H9 (cell line): ENCODE data around the gene POLE2. TPM values are rescaled to one million over a fixed set of nuclear protein-coding genes. Genes with fewer than 3 reads are reported as not detected.
"Not testable (repeated sequence)": the region's sequence is repeated elsewhere in the genome, so short reads cannot be mapped to it uniquely, and the experiment has no call there.

Experiments used
- DNase-seq: peaks from one replicate; pipeline ENCODE4 v3.0.0-alpha.2; 2017
- H2AFZ ChIP-seq: one replicate; pipeline ENCODE4 v1.6.1; 2013; ENCODE audit warnings: mild to moderate bottlenecking, low read length, control low read depth, moderate library complexity
- H2AK5ac ChIP-seq: 2 replicates; pipeline ENCODE4 v1.6.1; 2013; ENCODE audit warnings: low read length, control low read depth, mixed read lengths; ENCODE audit not compliant: insufficient read length
- H2BK120ac ChIP-seq: one replicate; pipeline ENCODE4 v1.6.1; 2013; ENCODE audit warnings: low read depth, mild to moderate bottlenecking, low read length, control low read depth, inconsistent platforms; ENCODE audit not compliant: poor library complexity, severe bottlenecking
- H2BK12ac ChIP-seq: 2 replicates; pipeline ENCODE4 v1.6.1; 2013; ENCODE audit warnings: low read length, control low read depth, mixed read lengths, low read depth; ENCODE audit not compliant: insufficient read length
- H2BK15ac ChIP-seq: 2 replicates; pipeline ENCODE4 v1.6.1; 2013; ENCODE audit warnings: low read depth, low read length, control low read depth
- H2BK20ac ChIP-seq: one replicate; pipeline ENCODE4 v1.6.1; 2013; ENCODE audit warnings: low read depth, mild to moderate bottlenecking, low read length, control low read depth, inconsistent platforms; ENCODE audit not compliant: poor library complexity, severe bottlenecking
- H2BK5ac ChIP-seq: 2 replicates; pipeline ENCODE4 v1.6.1; 2013; ENCODE audit warnings: low read length, control low read depth, mixed read lengths; ENCODE audit not compliant: insufficient read length
- H3K14ac ChIP-seq: 2 replicates; pipeline ENCODE4 v1.6.1; 2013; ENCODE audit warnings: low read length, control low read depth; ENCODE audit not compliant: insufficient read depth
- H3K18ac ChIP-seq: 2 replicates; pipeline ENCODE4 v1.6.1; 2013; ENCODE audit warnings: low read depth, mild to moderate bottlenecking, mixed read lengths, low read length, control low read depth; ENCODE audit not compliant: insufficient read length
- H3K23ac ChIP-seq: 2 replicates; pipeline ENCODE4 v1.6.1; 2013; ENCODE audit warnings: low read length, control low read depth, mixed read lengths, low read depth; ENCODE audit not compliant: insufficient read length
- H3K23me2 ChIP-seq: 2 replicates; pipeline ENCODE4 v1.6.1; 2013; ENCODE audit warnings: low read depth, mild to moderate bottlenecking, mixed read lengths, low read length, control low read depth; ENCODE audit not compliant: insufficient read length, poor library complexity, severe bottlenecking
- H3K27ac ChIP-seq: 2 replicates; pipeline ENCODE4 v1.5.1; 2013; ENCODE audit warnings: low read length, control low read depth, mixed read lengths, low read depth; ENCODE audit not compliant: insufficient read length
- H3K27me3 ChIP-seq: 2 replicates; pipeline ENCODE4 v1.6.1; 2013; ENCODE audit warnings: low read length, control low read depth, inconsistent platforms; ENCODE audit not compliant: insufficient read depth
- H3K4ac ChIP-seq: 2 replicates; pipeline ENCODE4 v1.6.1; 2013; ENCODE audit warnings: low read depth, mild to moderate bottlenecking, control low read depth, inconsistent platforms, low read length, moderate library complexity
- H3K4me1 ChIP-seq: 2 replicates; pipeline ENCODE4 v1.6.1; 2013; ENCODE audit warnings: low read length, control low read depth, inconsistent platforms; ENCODE audit not compliant: insufficient read depth
- H3K4me2 ChIP-seq: 2 replicates; pipeline ENCODE4 v1.6.1; 2013; ENCODE audit warnings: low read length, control low read depth, mixed read lengths; ENCODE audit not compliant: insufficient read length, insufficient read depth
- H3K56ac ChIP-seq: 2 replicates; pipeline ENCODE4 v1.6.1; 2013; ENCODE audit warnings: low read depth, mild to moderate bottlenecking, mixed read lengths, low read length, control low read depth; ENCODE audit not compliant: insufficient read length
- H3K79me1 ChIP-seq: 2 replicates; pipeline ENCODE4 v1.6.1; 2013; ENCODE audit warnings: low read depth, mild to moderate bottlenecking, moderate library complexity, low read length, control low read depth, inconsistent platforms; ENCODE audit not compliant: insufficient read depth, poor library complexity, severe bottlenecking
- H3K79me2 ChIP-seq: 2 replicates; pipeline ENCODE4 v1.6.1; 2013; ENCODE audit warnings: low read length, control low read depth, inconsistent platforms; ENCODE audit not compliant: insufficient read depth
- H3K9ac ChIP-seq: 2 replicates; pipeline ENCODE4 v1.6.1; 2013; ENCODE audit warnings: low read length, control low read depth, mixed read lengths; ENCODE audit not compliant: insufficient read length; ENCODE audit errors: extremely low read depth
- H3K9me3 ChIP-seq: one replicate; pipeline ENCODE4 v1.6.1; 2013; ENCODE audit warnings: low read depth, low read length, inconsistent platforms; ENCODE audit not compliant: control insufficient read depth
- H3T11ph ChIP-seq: one replicate; pipeline ENCODE4 v1.6.1; 2013; ENCODE audit warnings: mild to moderate bottlenecking, low read length, control low read depth, inconsistent platforms
- H4K20me1 ChIP-seq: one replicate; pipeline ENCODE4 v1.6.1; 2013; ENCODE audit not compliant: control insufficient read depth, insufficient read length, insufficient read depth
- H4K5ac ChIP-seq: 2 replicates; pipeline ENCODE4 v1.6.1; 2013; ENCODE audit warnings: low read depth, mild to moderate bottlenecking, mixed read lengths, low read length, control low read depth; ENCODE audit not compliant: insufficient read length
- H4K8ac ChIP-seq: replicated peaks from 2 replicates; pipeline ENCODE4 v1.6.1; 2013; ENCODE audit warnings: low read length, control low read depth, mixed read lengths, low read depth; ENCODE audit not compliant: insufficient read length
- H4K91ac ChIP-seq: 2 replicates; pipeline ENCODE4 v1.6.1; 2013; ENCODE audit warnings: low read depth, mild to moderate bottlenecking, moderate library complexity, mixed read lengths, low read length, control low read depth; ENCODE audit not compliant: insufficient read length
- H3K27ac Mint-ChIP-seq, 3 experiments: 2 replicates in 2 of 3; 3 replicates in 1 of 3; pipeline ENCODE4 v1.8.0; 2020 to 2021; ENCODE audit warnings: mixed read lengths in 3 of 3, mild to moderate bottlenecking in 1 of 3, moderate library complexity in 1 of 3
- H3K27me3 Mint-ChIP-seq: 2 replicates; pipeline ENCODE4 v1.8.0; 2021; ENCODE audit warnings: low read depth, mild to moderate bottlenecking, moderate library complexity, mixed read lengths
- H3K36me3 Mint-ChIP-seq, 3 experiments: 2 replicates in 2 of 3; 3 replicates in 1 of 3; pipeline ENCODE4 v1.8.0; 2020 to 2021; ENCODE audit warnings: low read depth in 3 of 3, mixed read lengths in 3 of 3; ENCODE audit not compliant: insufficient read depth in 1 of 3
- H3K4me1 Mint-ChIP-seq, 2 experiments: 2 replicates each; pipeline ENCODE4 v1.8.0; 2020; ENCODE audit warnings: mixed read lengths in 2 of 2
- H3K4me3 Mint-ChIP-seq, 2 experiments: 2 replicates in 1 of 2; 3 replicates in 1 of 2; pipeline ENCODE4 v1.8.0; 2020 to 2021; ENCODE audit warnings: mild to moderate bottlenecking in 2 of 2, mixed read lengths in 2 of 2, moderate library complexity in 1 of 2
- H3K9me3 Mint-ChIP-seq, 2 experiments: 2 replicates in 1 of 2; 3 replicates in 1 of 2; pipeline ENCODE4 v1.8.0; 2020; ENCODE audit warnings: mild to moderate bottlenecking in 2 of 2, mixed read lengths in 2 of 2, moderate library complexity in 1 of 2
- CTCF ChIP-seq: fragments of 200-600 bp; sonication (generic); conservative IDR thresholded peaks from 3 replicates; pipeline ENCODE4 v1.8.0; 2021; ENCODE audit warnings: antibody characterized with exemption, mild to moderate bottlenecking
- WGBS: extraction: QIAGEN DNeasy Blood & Tissue Kit; methylation state at CpG from one replicate; pipeline ENCODE4 v1.1.7; 2013; ENCODE audit warnings: missing lambda C conversion rate, low lambda C conversion rate, mixed read lengths; ENCODE audit not compliant: insufficient read length; ENCODE audit errors: extremely low coverage; 5-methylcytosine and 5-hydroxymethylcytosine counted together
- total RNA-seq: library from RNA; stranded (reverse); gene quantifications from 2 replicates; pipeline ENCODE4 v1.2.1, GENCODE V29; 2021

POLE2 gene
- total RNA-seq, 1 experiment from 2014 or later: 25.7 TPM

GRCh38 chr14:49659526-49660455, 28.2 kb downstream of the POLE2 start:
- no peak for TF ChIP-seq CTCF
- Mint-ChIP-seq H3K4me1 (no peaks in the 10 kb centered on the region), H3K36me3 (peaks cover 0 to 19% (median 5%) of the 10 kb centered on the region in 3 experiments; a peak in 3 of 7 replicates), H3K27me3 (no peaks in the 10 kb centered on the region), H3K4me3 (no peak overlapping the region), H3K9me3 (no peaks in the 10 kb centered on the region), H3K27ac (no peak overlapping the region; a peak in 1 of 7 replicates)
- Histone ChIP-seq H3K23ac (no peak overlapping the region), H2BK12ac (no peak overlapping the region), H2BK20ac (no peak overlapping the region), H3T11ph (no peak overlapping the region), H2BK15ac (no peak overlapping the region), H3K9me3 (no peaks in the 10 kb centered on the region), H3K4me2 (no peak overlapping the region), H3K4ac (no peak overlapping the region), H3K27ac (no peak overlapping the region), H3K18ac (no peak overlapping the region), H4K5ac (no peak overlapping the region), H3K23me2 (no peaks in the 10 kb centered on the region), H3K14ac (no peak overlapping the region), H3K79me1 (no peaks in the 10 kb centered on the region), H4K91ac (no peak overlapping the region), H2BK120ac (no peak overlapping the region), H4K8ac (no peak overlapping the region), H3K56ac (no peak overlapping the region), H2AFZ (no peak overlapping the region), H2AK5ac (no peak overlapping the region), H3K9ac (no peak overlapping the region), H4K20me1 (no peaks in the 10 kb centered on the region), H3K27me3 (no peaks in the 10 kb centered on the region), H3K4me1 (no peaks in the 10 kb centered on the region), H3K79me2 (no peaks in the 10 kb centered on the region), H2BK5ac (no peak overlapping the region)
- WGBS: no CpG with 5 or more reads among the region's 2 CpGs
- DNase-seq: no peak

- not testable (repeated sequence) for H4K20me1 ChIP-seq
These were observed 30.5 kb downstream of the POLE2 start for GRCh38 chr14:49657500-49657899.

More at GRCh38 chr14:49657500-49657899, 30.5 kb downstream of the POLE2 start:
- H3K4me2 ChIP-seq, H4K8ac ChIP-seq, H3K14ac ChIP-seq, H2BK12ac ChIP-seq, H2BK120ac ChIP-seq, H3K79me2 ChIP-seq, H2BK15ac ChIP-seq, H3K18ac ChIP-seq, H3K56ac ChIP-seq, H3K9me3 ChIP-seq, H3K27me3 ChIP-seq, H2BK5ac ChIP-seq, H3K4me3 Mint-ChIP-seq, H4K5ac ChIP-seq, H3K4me1 Mint-ChIP-seq, H3K9ac ChIP-seq, H4K91ac ChIP-seq, H2AFZ ChIP-seq, H2BK20ac ChIP-seq, H3K79me1 ChIP-seq, H3K27ac ChIP-seq, H3K4me1 ChIP-seq, DNase-seq, H3K9me3 Mint-ChIP-seq, H3T11ph ChIP-seq, H3K23ac ChIP-seq, H3K27me3 Mint-ChIP-seq, H3K23me2 ChIP-seq, H3K4ac ChIP-seq, H2AK5ac ChIP-seq, H3K27ac Mint-ChIP-seq: not testable (repeated sequence)
- peaks cover 4 to 22% (median 15%) of the 10 kb centered on the region in 3 experiments; a peak in 6 of 7 replicates for H3K36me3 Mint-ChIP-seq
- no CpG with 5 or more reads among the region's 6 CpGs for WGBS
